ENCODE data around the gene EPHA5. TPM values are rescaled to one million over a fixed set of nuclear protein-coding genes. Genes with fewer than 3 reads are reported as not detected.

The EPHA5 gene
- total RNA-seq, 1 experiment from 2014 or later: not detected

- Histone ChIP-seq H3K4me1 (ENCODE audit: insufficient read depth, low read length) (no peaks in the 10 kb centered on the region), H2AFZ (ENCODE audit: low read length) (no peak overlapping the region), H3K27ac (ENCODE audit: insufficient read length, low read depth, low read length) (no peak overlapping the region), H3K23me2 (ENCODE audit: insufficient read length, low read depth, low read length, poor library complexity, severe bottlenecking) (no peaks in the 10 kb centered on the region), H3K79me2 (ENCODE audit: insufficient read depth, low read length) (no peaks in the 10 kb centered on the region), H3K4ac (ENCODE audit: low read depth, low read length) (no peak overlapping the region), H4K5ac (ENCODE audit: insufficient read length, low read depth, low read length) (no peak overlapping the region), H3K4me2 (ENCODE audit: insufficient read depth, insufficient read length, low read length) (no peak overlapping the region), H4K20me1 (ENCODE audit: control insufficient read depth, insufficient read depth, insufficient read length) (no peaks in the 10 kb centered on the region), H3K14ac (ENCODE audit: insufficient read depth, low read length) (no peak overlapping the region), H3K18ac (ENCODE audit: insufficient read length, low read depth, low read length) (no peak overlapping the region), H2BK12ac (ENCODE audit: insufficient read length, low read depth, low read length) (no peak overlapping the region), H2BK15ac (ENCODE audit: low read depth, low read length) (no peak overlapping the region), H2BK20ac (ENCODE audit: low read depth, low read length, poor library complexity, severe bottlenecking) (no peak overlapping the region), H3T11ph (ENCODE audit: low read length) (no peak overlapping the region), H3K56ac (ENCODE audit: insufficient read length, low read depth, low read length) (no peak overlapping the region), H3K23ac (ENCODE audit: insufficient read length, low read depth, low read length) (no peak overlapping the region), H3K9ac (ENCODE audit: extremely low read depth, insufficient read length, low read length) (no peak overlapping the region), H3K79me1 (ENCODE audit: insufficient read depth, low read depth, low read length, poor library complexity, severe bottlenecking) (no peaks in the 10 kb centered on the region), H4K91ac (ENCODE audit: insufficient read length, low read depth, low read length) (no peak overlapping the region), H3K9me3 (ENCODE audit: control insufficient read depth, low read depth, low read length) (no peaks in the 10 kb centered on the region), H4K8ac (replicated peaks; ENCODE audit: insufficient read length, low read depth, low read length) (no peak overlapping the region), H2BK5ac (ENCODE audit: insufficient read length, low read length) (no peak overlapping the region), H2AK5ac (ENCODE audit: insufficient read length, low read length) (no peak overlapping the region), H3K27me3 (ENCODE audit: insufficient read depth, low read length) (no peaks in the 10 kb centered on the region), H2BK120ac (ENCODE audit: low read depth, low read length, poor library complexity, severe bottlenecking) (no peak overlapping the region)
- Mint-ChIP-seq H3K27ac (no peak overlapping the region), H3K4me3 (no peak overlapping the region), H3K36me3 (ENCODE audit: insufficient read depth in 1 of 3, low read depth in 3 of 3) (no peaks in the 10 kb centered on the region), H3K9me3 (no peaks in the 10 kb centered on the region), H3K27me3 (ENCODE audit: low read depth) (no peaks in the 10 kb centered on the region), H3K4me1 (no peaks in the 10 kb centered on the region)
- TF ChIP-seq, protein P1, sequence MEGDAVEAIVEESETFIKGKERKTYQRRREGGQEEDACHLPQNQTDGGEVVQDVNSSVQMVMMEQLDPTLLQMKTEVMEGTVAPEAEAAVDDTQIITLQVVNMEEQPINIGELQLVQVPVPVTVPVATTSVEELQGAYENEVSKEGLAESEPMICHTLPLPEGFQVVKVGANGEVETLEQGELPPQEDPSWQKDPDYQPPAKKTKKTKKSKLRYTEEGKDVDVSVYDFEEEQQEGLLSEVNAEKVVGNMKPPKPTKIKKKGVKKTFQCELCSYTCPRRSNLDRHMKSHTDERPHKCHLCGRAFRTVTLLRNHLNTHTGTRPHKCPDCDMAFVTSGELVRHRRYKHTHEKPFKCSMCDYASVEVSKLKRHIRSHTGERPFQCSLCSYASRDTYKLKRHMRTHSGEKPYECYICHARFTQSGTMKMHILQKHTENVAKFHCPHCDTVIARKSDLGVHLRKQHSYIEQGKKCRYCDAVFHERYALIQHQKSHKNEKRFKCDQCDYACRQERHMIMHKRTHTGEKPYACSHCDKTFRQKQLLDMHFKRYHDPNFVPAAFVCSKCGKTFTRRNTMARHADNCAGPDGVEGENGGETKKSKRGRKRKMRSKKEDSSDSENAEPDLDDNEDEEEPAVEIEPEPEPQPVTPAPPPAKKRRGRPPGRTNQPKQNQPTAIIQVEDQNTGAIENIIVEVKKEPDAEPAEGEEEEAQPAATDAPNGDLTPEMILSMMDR (conservative IDR thresholded peaks at IDR 0.05): no peak
- no peak for DNase-seq
- WGBS (ENCODE audit: extremely low coverage, insufficient read length, low lambda C conversion rate): no CpG with 5 or more reads among the region's 1 CpG
Measured at GRCh38 chr4:65337371-65337770, 332.9 kb downstream of the EPHA5 start.
